BJ (cell line): Measurements from ENCODE around the gene SCML1. TPM values are rescaled to one million over a fixed set of nuclear protein-coding genes. Genes with fewer than 3 reads are reported as not detected.

Experiments
- CTCF ChIA-PET: fragments of 350-600 bp; formaldehyde crosslinking; extraction: SDS; loops from one replicate; lab custom pipeline; 2021; ENCODE audit warnings: antibody characterized with exemption, inconsistent platforms; lab: Yijun Ruan, JAX
- POLR2A ChIA-PET: fragments of 300-600 bp; sonication (Branson Sonifier 250); formaldehyde crosslinking; extraction: SDS; loops from one replicate; lab custom pipeline; 2021; ENCODE audit warnings: antibody characterized with exemption; lab: Charles Lee
- DNase-seq: peaks from one replicate; pipeline ENCODE4 v3.0.0-alpha.2; 2011; ENCODE audit warnings: low read depth
- H3K27me3 ChIP-seq: 2 replicates; pipeline ENCODE4 v1.6.0; 2011; ENCODE audit warnings: low read length; ENCODE audit not compliant: control insufficient read depth, insufficient read depth
- H3K36me3 ChIP-seq: 2 replicates; pipeline ENCODE4 v1.5.1; 2011; ENCODE audit warnings: low read length; ENCODE audit not compliant: control insufficient read depth, insufficient read depth
- H3K4me3 ChIP-seq: 2 replicates; pipeline ENCODE4 v1.5.1; 2011; ENCODE audit warnings: low read depth, mild to moderate bottlenecking, control low read depth, low read length
- CTCF ChIP-seq: IDR thresholded peaks from 2 replicates; pipeline ENCODE4 v1.5.1; 2011; ENCODE audit warnings: low read depth, mild to moderate bottlenecking, control low read depth, inconsistent platforms, low read length, moderate library complexity; ENCODE audit not compliant: insufficient read depth
- polyA plus RNA-seq: library from polyadenylated mRNA; depleted of rRNA; stranded (reverse); fragments of >200 nt; gene quantifications from 2 replicates; pipeline ENCODE4 v1.2.3, GENCODE V29; 2011

The SCML1 gene
- polyA plus RNA-seq, 1 experiment, result 15.0 TPM

DNA sequence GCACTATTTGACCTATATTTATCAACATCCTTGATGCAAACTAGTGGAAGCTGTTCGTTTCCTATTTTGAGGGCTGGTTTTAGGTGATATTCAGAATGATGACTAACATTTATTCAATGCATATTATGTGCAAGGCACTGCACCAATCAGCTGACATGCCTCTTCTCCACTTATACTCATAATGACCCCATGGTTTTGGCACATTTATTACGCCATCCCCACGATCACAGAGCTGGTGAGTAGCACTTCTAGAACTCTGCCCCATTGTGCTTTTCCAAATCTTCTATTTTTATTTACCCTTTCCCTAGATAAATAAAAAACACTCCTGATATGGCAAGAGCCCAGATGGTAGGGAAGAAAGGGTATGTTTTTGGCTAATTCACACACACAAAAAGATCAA, 13.1 kb downstream of the SCML1 start:
- no peaks in the 10 kb centered on the region for H3K27me3 ChIP-seq
- CTCF ChIA-PET, result interaction anchor here (0.6 kb wide), 1 partner anchor 652 kb away, joined by 3 read pairs; no protein-coding TSS in a partner anchor
- POLR2A ChIA-PET, result no interaction called here
- no peak for DNase-seq
- peaks cover 1% of the 10 kb centered on the region; the same call in 1 of the 2 replicates for H3K36me3 ChIP-seq
- TF ChIP-seq CTCF, result no peak
- H3K4me3 ChIP-seq, result no peak overlapping the region

DNA sequence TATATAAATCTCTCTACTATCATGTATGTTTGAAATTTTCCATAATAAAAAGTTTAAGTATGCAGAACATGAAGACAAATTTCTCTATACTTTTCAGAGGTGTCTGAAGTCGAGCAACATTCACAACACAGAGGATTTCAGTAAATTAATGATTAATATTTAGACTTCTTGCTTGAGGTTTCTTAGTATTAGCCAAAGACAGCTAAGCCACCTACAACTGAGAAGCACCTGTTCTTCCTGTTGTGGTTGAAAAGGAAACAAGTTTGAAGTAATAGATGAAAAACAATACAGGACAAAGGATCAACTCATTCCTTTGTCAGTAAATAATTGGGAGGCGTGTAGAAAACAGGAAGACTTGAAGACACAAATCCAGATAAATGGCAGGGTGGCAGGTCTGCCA, 21.1 kb downstream of the SCML1 start:
- POLR2A ChIA-PET, result no interaction called here
- CTCF ChIA-PET, result no interaction called here

GRCh38 chrX:17759990-17760389, 22.7 kb downstream of the SCML1 start:
- no peak overlapping the region for H3K4me3 ChIP-seq
- TF ChIP-seq CTCF, result no peak
- no peaks in the 10 kb centered on the region; the same call in 1 of the 2 replicates for H3K27me3 ChIP-seq
- ChIA-PET POLR2A (no interaction called here), CTCF (no interaction called here)
- no peak for DNase-seq
- no peaks in the 10 kb centered on the region for H3K36me3 ChIP-seq

More for the DNA sequence above, 21.1 kb downstream of the SCML1 start:
- no peaks in the 10 kb centered on the region; the same call in 1 of the 2 replicates for H3K27me3 ChIP-seq
- H3K4me3 ChIP-seq, result no peak overlapping the region
- no peaks in the 10 kb centered on the region for H3K36me3 ChIP-seq
- TF ChIP-seq CTCF, result no peak
- no peak for DNase-seq

- Histone ChIP-seq H3K36me3 (no peaks in the 10 kb centered on the region), H3K4me3 (no peak overlapping the region), H3K27me3 (no peaks in the 10 kb centered on the region)
- ChIA-PET POLR2A (no interaction called here), CTCF (no interaction called here)
- no peak for DNase-seq
- TF ChIP-seq CTCF, result no peak
Observed at GRCh38 chrX:17767734-17768133, 30.4 kb downstream of the SCML1 start.

- CTCF ChIA-PET, result no interaction called here
- H3K36me3 ChIP-seq, result no peaks in the 10 kb centered on the region
Observed at GRCh38 chrX:17768997-17769396, 31.7 kb downstream of the SCML1 start.

More at GRCh38 chrX:17768997-17769396, 31.7 kb downstream of the SCML1 start:
- Histone ChIP-seq H3K4me3 (no peak overlapping the region), H3K27me3 (no peaks in the 10 kb centered on the region)
- no peak for TF ChIP-seq CTCF
- POLR2A ChIA-PET, result no interaction called here
- DNase-seq, result no peak
